Measurements from ENCODE around the gene CYP4A22.

GRCh38 chr1:47183308-47184089 is 46.3 kb downstream of the CYP4A22 start:
- no peak for TF ChIP-seq CTCF (conservative IDR thresholded peaks at IDR 0.05)
- TF ChIP-seq ZFX (IDR thresholded peaks at IDR 0.05): no peak
